Measurements from ENCODE around the gene DCAF11. TPM values are rescaled to one million over a fixed set of nuclear protein-coding genes. Genes with fewer than 3 reads are reported as not detected.

Gene DCAF11
- total and polyA plus RNA-seq, 2 of the 13 experiments (the other 11 are each of a cell fraction or from before 2014, with no cell fraction given) = 150 to 257 TPM

DNA sequence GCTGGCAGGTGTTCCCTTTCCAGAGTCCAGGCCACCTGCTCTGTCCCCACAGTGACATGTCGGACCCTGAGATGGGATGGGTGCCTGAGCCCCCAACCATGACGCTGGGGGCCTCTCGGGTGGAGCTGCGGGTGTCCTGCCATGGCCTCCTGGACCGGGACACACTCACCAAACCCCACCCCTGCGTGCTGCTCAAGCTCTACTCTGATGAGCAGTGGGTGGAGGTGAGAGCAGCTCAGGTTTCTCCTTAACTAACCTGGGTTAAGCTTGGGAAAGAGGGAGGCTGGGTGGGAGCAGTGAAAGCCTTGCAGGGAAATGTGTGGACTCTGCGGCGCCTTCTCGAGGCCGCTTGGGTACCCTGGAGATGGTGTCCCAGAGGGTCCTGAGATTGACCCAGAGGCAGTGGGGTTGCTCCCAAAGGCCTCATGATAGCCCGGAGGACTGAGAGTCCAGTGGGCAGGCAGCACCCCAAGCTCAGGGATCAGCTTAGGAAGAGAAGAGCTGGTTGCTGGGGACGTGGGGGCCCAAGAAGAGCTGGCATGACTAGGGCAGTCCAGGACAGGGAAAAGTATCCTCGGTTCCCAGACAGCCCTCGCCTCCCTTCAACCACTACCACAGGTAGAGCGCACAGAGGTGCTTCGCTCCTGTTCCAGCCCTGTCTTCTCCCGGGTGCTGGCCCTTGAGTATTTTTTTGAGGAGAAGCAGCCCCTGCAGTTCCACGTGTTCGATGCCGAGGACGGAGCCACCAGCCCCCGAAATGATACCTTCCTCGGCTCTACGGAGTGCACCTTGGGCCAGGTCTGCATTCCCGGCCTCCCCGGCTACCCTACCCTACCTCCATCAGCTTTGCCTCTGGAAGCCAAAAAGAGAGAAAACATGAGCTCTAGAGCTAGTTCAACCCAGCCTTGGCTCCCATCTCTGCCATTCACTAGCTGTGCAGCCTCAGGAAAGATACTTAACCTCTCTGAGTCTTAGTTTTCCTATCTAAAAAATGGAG is 41.4 kb upstream of the DCAF11 start (continued):
- 0 out of 2 replicates have a peak, but pooled peaks have one; percentile 5 for TF ChIP-seq SP2 (CRISPR knock-in tag; IDR thresholded peaks at IDR 0.05)
- no peak for TF ChIP-seq MXD4 (CRISPR knock-in tag; IDR thresholded peaks at IDR 0.05)
- TF ChIP-seq ZNF883 (CRISPR knock-in tag; IDR thresholded peaks at IDR 0.05; ENCODE audit: not compliant biosample characterization) = peak; percentile 25
- 0 out of 2 replicates have a peak, but pooled peaks have one; percentile 21 for TF ChIP-seq THAP7 (CRISPR knock-in tag; IDR thresholded peaks at IDR 0.05)
- no peak for TF ChIP-seq FOXP1 (IDR thresholded peaks at IDR 0.05)
- TF ChIP-seq FOXP1 (CRISPR knock-in tag; IDR thresholded peaks at IDR 0.05) = no peak
- peak; percentile 34; the same call in 1 of the 2 replicates for TF ChIP-seq ZNF788 (CRISPR knock-in tag; IDR thresholded peaks at IDR 0.05; ENCODE audit: borderline replicate concordance)
- TF ChIP-seq NRL (CRISPR knock-in tag; IDR thresholded peaks at IDR 0.05; ENCODE audit: borderline replicate concordance) = no peak
- TF ChIP-seq ZXDC (CRISPR knock-in tag; IDR thresholded peaks at IDR 0.05) = no peak
- 0 out of 2 replicates have a peak, but pooled peaks have one; percentile 30 for TF ChIP-seq ZSCAN25 (CRISPR knock-in tag; IDR thresholded peaks at IDR 0.05)
- TF ChIP-seq ZNF687 (CRISPR knock-in tag; IDR thresholded peaks at IDR 0.05) = peak; percentile 9; the same call in 1 of the 2 replicates
- no peak for TF ChIP-seq ZNF7 (CRISPR knock-in tag; IDR thresholded peaks at IDR 0.05)
- TF ChIP-seq ZNF274 (CRISPR knock-in tag; IDR thresholded peaks at IDR 0.05) = peak; percentile 39; the same call in 1 of the 2 replicates
- TF ChIP-seq ZNF768 (CRISPR knock-in tag; IDR thresholded peaks at IDR 0.05) = peak; percentile 84
